H1 (cell line): ENCODE results near the gene TRPC4. TPM values are rescaled to one million over a fixed set of nuclear protein-coding genes. Genes with fewer than 3 reads are reported as not detected.

Experiments used
- CTCF ChIA-PET: fragments of 300-600 bp; sonication (Branson Sonifier 250); formaldehyde crosslinking; loops from one replicate; lab custom pipeline; 2021; ENCODE audit not compliant: partially characterized antibody; lab: Charles Lee
- POLR2A ChIA-PET: fragments of 300-600 bp; sonication (Branson Sonifier 250); formaldehyde crosslinking; loops from one replicate; lab custom pipeline; 2021; ENCODE audit warnings: inconsistent platforms; ENCODE audit not compliant: partially characterized antibody; lab: Charles Lee
- DNase-seq, 2 experiments: peaks; one replicate each; pipeline versions ENCODE4 v3.0.0 to v3.0.0-alpha.2; 2010 to 2022; ENCODE audit warnings: low spot score in 2 of 2, low read depth in 1 of 2, mixed read lengths in 1 of 2
- FAIRE-seq: peaks from 2 replicates; lab custom pipeline; 2011; peaks lifted over from hg19 to GRCh38; lab: Jason Lieb, UNC
- H2AFZ ChIP-seq: 2 replicates; pipeline ENCODE4 v1.8.1; 2012; ENCODE audit warnings: low read length, inconsistent platforms
- H2AK5ac ChIP-seq: 2 replicates; pipeline ENCODE4 v1.6.1; 2013; ENCODE audit warnings: low read depth, low read length
- H2BK120ac ChIP-seq: replicated peaks from 2 replicates; pipeline ENCODE3; 2013; ENCODE audit warnings: low read depth, low read length, inconsistent platforms
- H2BK12ac ChIP-seq: 2 replicates; pipeline ENCODE4 v1.6.1; 2013; ENCODE audit warnings: low read depth, low read length
- H2BK15ac ChIP-seq: 2 replicates; pipeline ENCODE4 v1.6.1; 2013; ENCODE audit warnings: low read length
- H2BK20ac ChIP-seq: 2 replicates; pipeline ENCODE4 v1.6.1; 2013; ENCODE audit warnings: low read length
- H2BK5ac ChIP-seq: 2 replicates; pipeline ENCODE4 v1.6.1; 2013; ENCODE audit warnings: low read depth, low read length
- H3K14ac ChIP-seq: 2 replicates; pipeline ENCODE4 v1.6.1; 2013; ENCODE audit warnings: inconsistent platforms; ENCODE audit not compliant: insufficient read length
- H3K18ac ChIP-seq: 2 replicates; pipeline ENCODE4 v1.6.1; 2013; ENCODE audit warnings: low read length; ENCODE audit errors: extremely low read depth
- H3K23ac ChIP-seq: 2 replicates; pipeline ENCODE4 v1.6.1; 2013; ENCODE audit warnings: inconsistent platforms; ENCODE audit not compliant: insufficient read length
- H3K23me2 ChIP-seq: 2 replicates; pipeline ENCODE4 v1.6.1; 2013; ENCODE audit warnings: low read depth, low read length
- H3K27ac ChIP-seq: 2 replicates; pipeline ENCODE4 v1.6.1; 2011; ENCODE audit warnings: low read depth, low read length, inconsistent platforms
- H3K27me3 ChIP-seq, 4 experiments: replicated peaks in 1 of 4; 1 replicate in 1 of 4; 2 replicates in 3 of 4; pipeline versions ENCODE4 v1.6.1 to v1.8.1; 2011 to 2013; ENCODE audit warnings: low read length in 3 of 4, mild to moderate bottlenecking in 3 of 4, inconsistent platforms in 2 of 4, mixed read lengths in 2 of 4, moderate library complexity in 1 of 4; ENCODE audit not compliant: control insufficient read depth in 3 of 4, insufficient read depth in 3 of 4; ENCODE audit errors: extremely low read depth in 1 of 4
- H3K36me3 ChIP-seq, 4 experiments: 2 replicates each; pipeline versions ENCODE4 v1.6.1 to v1.8.1; 2011 to 2013; ENCODE audit warnings: mild to moderate bottlenecking in 4 of 4, low read length in 3 of 4, moderate library complexity in 2 of 4, control low read depth in 1 of 4, inconsistent platforms in 1 of 4; ENCODE audit not compliant: insufficient read depth in 4 of 4, control insufficient read depth in 2 of 4
- H3K4ac ChIP-seq: replicated peaks from 2 replicates; pipeline ENCODE3; 2013; ENCODE audit warnings: low read length, low read depth, mixed read lengths, inconsistent platforms; ENCODE audit not compliant: insufficient read length
- H3K4me1 ChIP-seq, 4 experiments: replicated peaks in 1 of 4; 1 replicate in 1 of 4; 2 replicates in 3 of 4; pipeline versions ENCODE4 v1.6.1 to v1.8.1; 2011 to 2013; ENCODE audit warnings: low read length in 3 of 4, inconsistent platforms in 2 of 4, mixed read lengths in 1 of 4; ENCODE audit not compliant: insufficient read depth in 4 of 4, control insufficient read depth in 3 of 4
- H3K4me2 ChIP-seq, 2 experiments: 2 replicates each; pipeline versions ENCODE4 v1.6.1 to v1.8.1; 2011 to 2013; ENCODE audit warnings: low read depth in 2 of 2, low read length in 2 of 2, control low read depth in 1 of 2, inconsistent platforms in 1 of 2, mild to moderate bottlenecking in 1 of 2; ENCODE audit not compliant: insufficient read depth in 1 of 2
- H3K4me3 ChIP-seq, 4 experiments: fragments of 200-600, 300-600 bp in 1 of 4; sonication (generic), shearing (Covaris generic), sonication (Bioruptor Twin) in 1 of 4; 2 replicates each; pipeline versions ENCODE4 v1.5.1 to v1.8.1; 2011 to 2016; ENCODE audit warnings: low read length in 4 of 4, low read depth in 3 of 4, control low read depth in 2 of 4, inconsistent platforms in 2 of 4, mild to moderate bottlenecking in 2 of 4, mixed read lengths in 1 of 4, moderate library complexity in 1 of 4; ENCODE audit not compliant: insufficient read depth in 2 of 4; ENCODE audit errors: extremely low read depth in 1 of 4
- H3K56ac ChIP-seq: replicated peaks from 2 replicates; pipeline ENCODE3; 2013; ENCODE audit warnings: low read depth, mild to moderate bottlenecking, mixed read lengths, low read length, inconsistent platforms; ENCODE audit not compliant: insufficient read length
- H3K79me1 ChIP-seq: 2 replicates; pipeline ENCODE4 v1.6.1; 2013; ENCODE audit warnings: low read depth, low read length, control low read depth
- H3K79me2 ChIP-seq, 2 experiments: 2 replicates each; pipeline versions ENCODE4 v1.6.1 to v1.8.1; 2012 to 2013; ENCODE audit warnings: low read length in 2 of 2, mild to moderate bottlenecking in 2 of 2, inconsistent platforms in 1 of 2; ENCODE audit not compliant: insufficient read depth in 2 of 2, control insufficient read depth in 1 of 2
- H3K9ac ChIP-seq, 4 experiments: replicated peaks in 1 of 4; 1 replicate in 1 of 4; 2 replicates in 3 of 4; pipeline versions ENCODE4 v1.6.1 to v1.8.1; 2011 to 2013; ENCODE audit warnings: low read depth in 3 of 4, low read length in 3 of 4, control low read depth in 2 of 4, mild to moderate bottlenecking in 2 of 4, moderate library complexity in 2 of 4, inconsistent platforms in 1 of 4; ENCODE audit errors: extremely low read depth in 1 of 4
- H3K9me3 ChIP-seq, 2 experiments: 2 replicates each; pipeline versions ENCODE4 v1.6.1 to v1.8.1; 2012 to 2013; ENCODE audit warnings: mild to moderate bottlenecking in 2 of 2, moderate library complexity in 2 of 2, control low read depth in 1 of 2, inconsistent platforms in 1 of 2, low read depth in 1 of 2, low read length in 1 of 2, mixed read lengths in 1 of 2; ENCODE audit not compliant: insufficient read depth in 2 of 2
- H4K20me1 ChIP-seq, 2 experiments: replicated peaks in 1 of 2; 2 replicates each; pipeline versions ENCODE3 to v1.8.1; 2011 to 2013; ENCODE audit warnings: inconsistent platforms in 2 of 2, low read length in 2 of 2, mild to moderate bottlenecking in 1 of 2; ENCODE audit not compliant: insufficient read depth in 2 of 2, control insufficient read depth in 1 of 2
- H4K5ac ChIP-seq: 2 replicates; pipeline ENCODE4 v1.6.1; 2013; ENCODE audit warnings: low read length, low read depth, mixed read lengths, inconsistent platforms; ENCODE audit not compliant: insufficient read length
- H4K8ac ChIP-seq: 2 replicates; pipeline ENCODE4 v1.8.0; 2013; ENCODE audit warnings: mild to moderate bottlenecking, moderate library complexity, low read length, inconsistent platforms; ENCODE audit not compliant: insufficient read depth; ENCODE audit errors: extremely low read depth
- H4K91ac ChIP-seq: replicated peaks from 2 replicates; pipeline ENCODE3; 2013; ENCODE audit warnings: low read length, mixed read lengths, inconsistent platforms; ENCODE audit not compliant: insufficient read length
- BACH1 ChIP-seq: IDR thresholded peaks from 2 replicates; pipeline ENCODE4 v1.6.1; 2012; ENCODE audit warnings: low read length, improper control_type of control experiment
- HDAC2 ChIP-seq, 2 experiments: fragments of 300-600 bp in 1 of 2; sonication (generic) in 1 of 2; IDR thresholded peaks; 2 replicates each; pipeline ENCODE4 v1.6.1; 2011 to 2012; ENCODE audit warnings: low read depth in 2 of 2, low read length in 2 of 2, mild to moderate bottlenecking in 2 of 2, moderate library complexity in 2 of 2, borderline replicate concordance in 1 of 2, inconsistent platforms in 1 of 2
- SRF ChIP-seq: IDR thresholded peaks from 2 replicates; pipeline ENCODE4 v1.6.1; 2011; ENCODE audit warnings: mild to moderate bottlenecking, low read depth, low read length, moderate library complexity
- polyA plus RNA-seq, 7 experiments: library from polyadenylated mRNA; depleted of rRNA in 3 of 7; stranded (reverse) in 5 of 7; unstranded in 2 of 7; fragments of >200 nt in 5 of 7; fragments of 200-250 nt in 2 of 7; gene quantifications; 1 replicate in 5 of 7; 2 replicates in 1 of 7; 4 replicates in 1 of 7; pipeline versions ENCODE4 v1.2.1 to v1.2.3, GENCODE V29; 2011 to 2013; ENCODE audit warnings: missing spikeins in 2 of 7, mixed read lengths in 2 of 7
- total RNA-seq: library from RNA; stranded (reverse); fragmentation: NEBNext Ultra II Directional; extraction: Animal tissue kit (Norgen Biotek cat#: 25700); gene quantifications from 2 replicates; pipeline ENCODE4 v1.2.1, GENCODE V29; 2021

TRPC4 gene
- total and polyA plus RNA-seq, 2 of the 8 experiments (the other 6 are each of a cell fraction or from before 2014, with no cell fraction given) = 12.3 to 14.7 TPM

DNA sequence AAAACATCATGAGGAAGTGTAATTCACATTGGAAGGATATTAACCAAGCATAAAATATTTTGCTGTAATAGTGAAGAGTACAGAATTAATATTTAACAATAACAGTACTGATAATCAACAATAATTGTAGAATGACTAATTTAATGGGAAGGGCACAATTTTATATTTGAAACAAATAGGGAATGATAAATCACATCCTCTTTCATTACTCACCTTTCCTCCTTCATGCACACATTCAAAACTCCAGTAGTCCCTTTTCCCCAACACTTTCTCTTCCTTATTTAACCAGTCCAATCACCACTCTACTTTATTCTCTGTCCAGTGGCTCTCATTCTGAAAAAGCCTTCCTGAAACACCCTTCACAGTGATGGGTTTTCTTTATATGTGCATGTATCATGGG lies 160.3 kb downstream of the TRPC4 start:
- no peak overlapping the region for H3K4me2 ChIP-seq
- POLR2A ChIA-PET = no interaction called here

More for the DNA sequence above, 160.3 kb downstream of the TRPC4 start:
- no peaks in the 10 kb centered on the region for H3K36me3 ChIP-seq
- no peak overlapping the region for H4K5ac ChIP-seq
- no peak overlapping the region for H4K91ac ChIP-seq
- H3K4me3 ChIP-seq = no peak overlapping the region
- no peak overlapping the region for H3K23ac ChIP-seq
- no peak overlapping the region for H3K9ac ChIP-seq
- no peak overlapping the region for H3K18ac ChIP-seq
- no peak overlapping the region for H3K56ac ChIP-seq
- CTCF ChIA-PET = no interaction called here
- H2AK5ac ChIP-seq = no peak overlapping the region
- TF ChIP-seq HDAC2 (IDR thresholded peaks at IDR 0.05; ENCODE audit: borderline replicate concordance in 1 of 2, low read depth in 2 of 2, low read length in 2 of 2) (no peak), BACH1 (no peak), SRF (no peak)
- H3K14ac ChIP-seq = no peak overlapping the region
- H2BK120ac ChIP-seq = no peak overlapping the region
- no peaks in the 10 kb centered on the region for H3K9me3 ChIP-seq
- H2BK5ac ChIP-seq = no peak overlapping the region
- no peak overlapping the region for H4K8ac ChIP-seq
- H3K27me3 ChIP-seq = no peaks in the 10 kb centered on the region
- FAIRE-seq (no peak), DNase-seq (no peak)
- H3K4ac ChIP-seq = no peak overlapping the region
- H3K27ac ChIP-seq = no peak overlapping the region
- H3K79me2 ChIP-seq = no peaks in the 10 kb centered on the region
- no peak overlapping the region for H2AFZ ChIP-seq
- H2BK15ac ChIP-seq = no peak overlapping the region
- H2BK20ac ChIP-seq = no peak overlapping the region
- no peaks in the 10 kb centered on the region for H3K4me1 ChIP-seq
- H4K20me1 ChIP-seq = no peaks in the 10 kb centered on the region
- no peak overlapping the region for H2BK12ac ChIP-seq
- H3K23me2 ChIP-seq = no peaks in the 10 kb centered on the region; the same call in 1 of the 2 replicates
- H3K79me1 ChIP-seq = no peaks in the 10 kb centered on the region
